ENCODE measurements around the gene EIF2D. TPM values are rescaled to one million over a fixed set of nuclear protein-coding genes. Genes with fewer than 3 reads are reported as not detected.

Gene EIF2D
- total RNA-seq, 2 experiments from 2014 or later = 100 to 102 TPM

- TF ChIP-seq CTCF (IDR thresholded peaks at IDR 0.05) = no peak
- intact Hi-C loops (cut with micrococcal nuclease) = no loop called here
- Mint-ChIP-seq H3K4me3 (no peak overlapping the region), H3K9me3 (no peaks in the 10 kb centered on the region), H3K36me3 (ENCODE audit: low read depth) (peaks cover 64% of the 10 kb centered on the region), H3K27ac (peak overlapping the region; percentile 55), H3K27me3 (no peaks in the 10 kb centered on the region), H3K4me1 (ENCODE audit: low read depth) (peaks cover 21% of the 10 kb centered on the region)
- ChIA-PET POLR2A (interaction anchor here (0.7 kb wide), 1 partner anchor 29 kb away, joined by 3 read pairs; no protein-coding TSS in a partner anchor), CTCF (interaction anchor here (0.8 to 2.0 kb wide), 6 partner anchors 11 to 105 kb away, joined by 3 to 8 read pairs (median 4); no protein-coding TSS in a partner anchor)
- DNase-seq (no peak), ATAC-seq (no peak)
Measured at GRCh38 chr1:206595581-206596318, 16.5 kb downstream of the EIF2D start.

GRCh38 chr1:206593351-206593925, 18.8 kb downstream of the EIF2D start:
- H3K27ac Mint-ChIP-seq = peak overlapping the region; percentile 81
- peaks cover 67% of the 10 kb centered on the region for H3K36me3 Mint-ChIP-seq (ENCODE audit: low read depth)
- POLR2A ChIA-PET = interaction anchor here (0.8 to 1.6 kb wide), 3 partner anchors 9 to 104 kb away, joined by 3 to 4 read pairs (median 4); no protein-coding TSS in a partner anchor
- CTCF ChIA-PET = interaction anchor here (0.5 to 3.4 kb wide), 8 partner anchors 10 to 103 kb away, joined by 3 to 21 read pairs (median 14); partner anchors contain the start of gene EIF2D
- peaks cover 44% of the 10 kb centered on the region for H3K4me1 Mint-ChIP-seq (ENCODE audit: low read depth)
- H3K4me3 Mint-ChIP-seq = no peak overlapping the region
- no peaks in the 10 kb centered on the region for H3K9me3 Mint-ChIP-seq
- no peak for TF ChIP-seq CTCF (IDR thresholded peaks at IDR 0.05)
- DNase-seq (no peak), ATAC-seq (no peak)
- H3K27me3 Mint-ChIP-seq = no peaks in the 10 kb centered on the region
- intact Hi-C loops (cut with micrococcal nuclease) = no loop called here

GRCh38 chr1:206591696-206592095, 20.6 kb downstream of the EIF2D start:
- ChIA-PET CTCF (interaction anchor here (0.7 to 3.4 kb wide), 24 partner anchors 8 to 163 kb away, joined by 3 to 21 read pairs (median 6); partner anchors contain the start of genes DYRK3, EIF2D and RASSF5), POLR2A (interaction anchor here (0.7 to 1.6 kb wide), 15 partner anchors 8 to 96 kb away, joined by 3 to 5 read pairs (median 3); partner anchors contain the start of gene EIF2D)
- intact Hi-C loops (cut with micrococcal nuclease) = loop anchor here (2.0 kb wide), 1 partner anchor 43 kb away; no protein-coding TSS in a partner anchor
- DNase-seq (no peak), ATAC-seq (no peak)
- Mint-ChIP-seq H3K4me3 (no peak overlapping the region), H3K27ac (peak overlapping the region; percentile 97), H3K36me3 (ENCODE audit: low read depth) (peaks cover 76% of the 10 kb centered on the region), H3K9me3 (no peaks in the 10 kb centered on the region), H3K27me3 (no peaks in the 10 kb centered on the region), H3K4me1 (ENCODE audit: low read depth) (peaks cover 58% of the 10 kb centered on the region)
- TF ChIP-seq CTCF (IDR thresholded peaks at IDR 0.05) = no peak

GRCh38 chr1:206591226-206591625, 21.0 kb downstream of the EIF2D start:
- DNase-seq (no peak), ATAC-seq (no peak)
- Mint-ChIP-seq H3K36me3 (ENCODE audit: low read depth) (peaks cover 79% of the 10 kb centered on the region), H3K4me3 (no peak overlapping the region), H3K9me3 (no peaks in the 10 kb centered on the region), H3K27me3 (no peaks in the 10 kb centered on the region), H3K27ac (peak overlapping the region; percentile 97), H3K4me1 (ENCODE audit: low read depth) (peaks cover 62% of the 10 kb centered on the region)
- no peak for TF ChIP-seq CTCF (IDR thresholded peaks at IDR 0.05)
- ChIA-PET CTCF (interaction anchor here (0.6 to 3.4 kb wide), 22 partner anchors 8 to 163 kb away, joined by 3 to 21 read pairs (median 6); partner anchors contain the start of genes DYRK3, EIF2D and RASSF5), POLR2A (interaction anchor here (0.7 to 1.6 kb wide), 15 partner anchors 9 to 85 kb away, joined by 3 to 5 read pairs (median 3); partner anchors contain the start of genes EIF2D and RASSF5)
- intact Hi-C loops (cut with micrococcal nuclease) = loop anchor here (2.0 kb wide), 1 partner anchor 42 kb away; no protein-coding TSS in a partner anchor
